HUES6 (cell line): ENCODE measurements around the gene GRIFIN.
A peak's percentile ranks its signal among the peaks of the same experiment; 100 is the strongest.

Source experiments
- H3K27ac ChIP-seq: 2 replicates; pipeline ENCODE4 v1.7.0; 2013; ENCODE audit warnings: low read depth, mild to moderate bottlenecking, low read length, inconsistent platforms
- H3K27me3 ChIP-seq: 2 replicates; pipeline ENCODE4 v1.6.1; 2013; ENCODE audit warnings: low read length; ENCODE audit not compliant: control insufficient read depth, insufficient read depth
- H3K36me3 ChIP-seq: 2 replicates; pipeline ENCODE4 v1.6.1; 2013; ENCODE audit warnings: low read length; ENCODE audit not compliant: control insufficient read depth, insufficient read depth
- H3K4me1 ChIP-seq: 2 replicates; pipeline ENCODE4 v1.6.1; 2013; ENCODE audit warnings: low read length; ENCODE audit not compliant: control insufficient read depth, insufficient read depth
- H3K4me3 ChIP-seq: 2 replicates; pipeline ENCODE4 v1.5.1; 2013; ENCODE audit warnings: low read depth, low read length
- H3K9ac ChIP-seq: one replicate; pipeline ENCODE4 v1.6.1; 2013; ENCODE audit warnings: mild to moderate bottlenecking, low read length
- H3K9me3 ChIP-seq: 2 replicates; pipeline ENCODE4 v1.6.1; 2013; ENCODE audit warnings: low read depth, low read length; ENCODE audit not compliant: control insufficient read depth, insufficient read depth

GRIFIN gene

DNA sequence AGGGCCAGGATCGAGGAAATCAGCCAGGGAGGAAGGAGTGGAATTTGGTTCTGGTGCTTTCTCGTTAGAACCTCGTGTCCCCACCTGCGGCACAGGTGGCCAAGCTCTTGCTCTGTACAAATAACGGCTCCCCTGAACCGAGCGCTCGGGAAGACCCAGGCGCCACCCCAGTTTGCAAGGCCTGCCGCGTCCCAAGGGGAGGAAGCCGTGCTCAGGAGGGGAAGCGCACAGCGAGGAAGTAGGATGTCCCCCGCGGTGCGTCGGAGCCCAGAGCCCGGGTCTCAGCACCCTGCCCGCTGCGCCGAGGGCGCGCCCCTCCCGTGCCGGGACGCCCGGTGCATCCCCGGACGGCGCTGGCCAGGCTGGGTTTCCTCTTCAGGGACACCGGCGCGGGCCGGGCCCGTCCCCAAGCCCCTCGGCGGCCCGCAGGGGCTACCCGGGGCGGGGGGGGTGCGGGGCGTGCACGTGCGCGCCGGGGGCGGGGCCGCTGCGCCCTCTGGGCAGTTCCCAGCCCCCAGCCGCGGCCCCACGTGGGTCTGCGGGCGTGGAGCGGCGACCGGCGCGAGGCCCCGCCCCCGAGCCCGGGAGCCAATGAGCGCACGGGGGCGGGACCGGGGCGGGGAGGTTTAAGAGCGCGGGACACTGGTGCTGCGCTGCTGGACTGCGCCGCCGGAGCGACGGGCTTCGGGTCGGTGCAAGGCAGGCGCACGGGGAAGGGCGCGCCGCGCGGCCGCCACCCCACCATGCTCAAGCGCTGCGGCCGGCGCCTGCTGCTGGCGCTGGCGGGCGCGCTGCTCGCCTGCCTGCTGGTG is 43.1 kb upstream of the GRIFIN start, which contains the start of gene LFNG:
TSS of gene LFNG (plus strand) at position 656 of the 812 bp plus-strand sequence. CDS start at position 744, 88 bp downstream.
- peaks cover 69% of the 10 kb centered on the region for H3K4me1 ChIP-seq
- no peaks in the 10 kb centered on the region for H3K36me3 ChIP-seq
- no peak within 1 kb of the TSS for H3K27ac ChIP-seq
- peaks cover 57% of the 10 kb centered on the region for H3K27me3 ChIP-seq
- H3K4me3 ChIP-seq: peak within 1 kb of the TSS; percentile 78
- peak within 1 kb of the TSS; percentile 64 for H3K9ac ChIP-seq
- no peaks in the 10 kb centered on the region for H3K9me3 ChIP-seq

GRCh38 chr7:2518737-2519118 is 42.5 kb upstream of the GRIFIN start:
- H3K9ac ChIP-seq: peak overlapping the region; percentile 64
- H3K4me3 ChIP-seq: peak overlapping the region; percentile 78
- H3K9me3 ChIP-seq: no peaks in the 10 kb centered on the region
- H3K27ac ChIP-seq: no peak overlapping the region
- no peaks in the 10 kb centered on the region for H3K36me3 ChIP-seq
- peaks cover 56% of the 10 kb centered on the region for H3K27me3 ChIP-seq
- peaks cover 63% of the 10 kb centered on the region for H3K4me1 ChIP-seq

- Histone ChIP-seq H3K9ac (no peak overlapping the region), H3K9me3 (no peaks in the 10 kb centered on the region)
Measured at GRCh38 chr7:2517678-2518507, 41.7 kb upstream of the GRIFIN start.

GRCh38 chr7:2517026-2517425 is 40.8 kb upstream of the GRIFIN start:
- Histone ChIP-seq H3K36me3 (no peaks in the 10 kb centered on the region), H3K9me3 (no peaks in the 10 kb centered on the region), H3K27me3 (peaks cover 42% of the 10 kb centered on the region), H3K4me1 (peaks cover 47% of the 10 kb centered on the region), H3K4me3 (no peak overlapping the region), H3K27ac (no peak overlapping the region), H3K9ac (no peak overlapping the region)

More at GRCh38 chr7:2517678-2518507, 41.7 kb upstream of the GRIFIN start:
- Histone ChIP-seq H3K36me3 (no peaks in the 10 kb centered on the region), H3K27ac (no peak overlapping the region), H3K4me1 (peaks cover 55% of the 10 kb centered on the region), H3K4me3 (peak overlapping the region; percentile 78), H3K27me3 (peaks cover 49% of the 10 kb centered on the region)

- Histone ChIP-seq H3K9ac (no peak overlapping the region), H3K9me3 (no peaks in the 10 kb centered on the region), H3K36me3 (no peaks in the 10 kb centered on the region), H3K4me1 (peaks cover 42% of the 10 kb centered on the region), H3K27me3 (peaks cover 33% of the 10 kb centered on the region), H3K27ac (no peak overlapping the region), H3K4me3 (no peak overlapping the region)
Measured at GRCh38 chr7:2516194-2516555, 40.0 kb upstream of the GRIFIN start.

GRCh38 chr7:2515424-2516193 is 39.4 kb upstream of the GRIFIN start:
- Histone ChIP-seq H3K4me1 (peaks cover 43% of the 10 kb centered on the region), H3K9ac (no peak overlapping the region), H3K36me3 (no peaks in the 10 kb centered on the region), H3K27ac (no peak overlapping the region), H3K9me3 (no peaks in the 10 kb centered on the region), H3K27me3 (peaks cover 28% of the 10 kb centered on the region), H3K4me3 (no peak overlapping the region)

GRCh38 chr7:2514473-2515423 is 38.5 kb upstream of the GRIFIN start:
- Histone ChIP-seq H3K4me3 (no peak overlapping the region), H3K36me3 (no peaks in the 10 kb centered on the region), H3K4me1 (peaks cover 41% of the 10 kb centered on the region), H3K27ac (no peak overlapping the region), H3K27me3 (peaks cover 22% of the 10 kb centered on the region), H3K9ac (no peak overlapping the region), H3K9me3 (no peaks in the 10 kb centered on the region)

DNA sequence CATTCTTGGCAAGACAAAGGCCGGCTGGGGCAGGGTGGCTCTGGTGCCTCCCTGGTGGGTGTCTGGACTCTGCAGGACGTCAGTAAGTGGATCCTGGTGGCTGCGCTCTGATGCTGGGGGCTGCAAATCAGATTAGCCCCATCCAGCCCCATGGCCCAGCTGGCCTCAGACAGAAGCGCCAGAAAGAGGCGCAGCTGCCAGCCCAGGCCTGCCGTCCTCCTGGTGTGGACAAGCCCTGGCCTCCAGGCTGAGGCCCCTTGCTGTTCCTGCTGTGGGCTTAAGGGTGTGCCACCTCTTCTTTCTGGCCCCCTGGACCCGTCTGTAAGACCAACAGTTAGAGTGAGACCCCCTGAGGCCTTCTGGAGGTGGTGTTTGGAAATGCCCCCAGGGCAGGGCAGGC is 37.5 kb upstream of the GRIFIN start:
- Histone ChIP-seq H3K9ac (no peak overlapping the region), H3K9me3 (no peaks in the 10 kb centered on the region), H3K27me3 (peaks cover 17% of the 10 kb centered on the region), H3K27ac (no peak overlapping the region), H3K36me3 (no peaks in the 10 kb centered on the region), H3K4me1 (peaks cover 44% of the 10 kb centered on the region), H3K4me3 (no peak overlapping the region)

DNA sequence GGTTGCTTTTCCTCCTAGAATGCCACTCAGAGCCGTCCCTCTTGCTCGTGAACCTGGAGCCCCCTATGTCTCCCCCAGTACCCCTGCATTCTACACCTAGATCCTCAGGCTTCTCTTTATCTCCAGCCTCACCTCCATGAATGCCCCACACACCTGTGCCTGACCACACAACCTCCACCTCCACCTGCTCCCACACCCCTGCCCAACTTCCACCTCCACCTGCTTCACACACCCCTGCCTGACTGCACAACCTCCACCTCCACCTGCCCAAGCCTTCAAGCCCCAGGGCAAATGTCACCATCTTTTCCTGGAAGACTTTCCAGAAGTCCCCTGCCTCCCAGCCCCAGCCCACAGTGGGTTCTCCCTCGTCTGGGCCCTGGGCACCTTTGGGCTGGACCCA is 36.5 kb upstream of the GRIFIN start:
- no peak overlapping the region for H3K9ac ChIP-seq
- no peaks in the 10 kb centered on the region for H3K36me3 ChIP-seq
- H3K4me3 ChIP-seq: no peak overlapping the region
- no peaks in the 10 kb centered on the region for H3K9me3 ChIP-seq
- no peak overlapping the region for H3K27ac ChIP-seq
- peaks cover 39% of the 10 kb centered on the region for H3K4me1 ChIP-seq
- H3K27me3 ChIP-seq: peaks cover 7% of the 10 kb centered on the region

GRCh38 chr7:2512179-2512661 is 36.0 kb upstream of the GRIFIN start:
- H3K4me1 ChIP-seq: peaks cover 34% of the 10 kb centered on the region
- no peak overlapping the region for H3K27ac ChIP-seq
- no peaks in the 10 kb centered on the region for H3K36me3 ChIP-seq
- no peak overlapping the region for H3K4me3 ChIP-seq
- H3K9me3 ChIP-seq: no peaks in the 10 kb centered on the region
- H3K9ac ChIP-seq: no peak overlapping the region
- H3K27me3 ChIP-seq: peaks cover 2% of the 10 kb centered on the region
